Measurements from ENCODE around the gene UBL5.

Gene UBL5

DNA sequence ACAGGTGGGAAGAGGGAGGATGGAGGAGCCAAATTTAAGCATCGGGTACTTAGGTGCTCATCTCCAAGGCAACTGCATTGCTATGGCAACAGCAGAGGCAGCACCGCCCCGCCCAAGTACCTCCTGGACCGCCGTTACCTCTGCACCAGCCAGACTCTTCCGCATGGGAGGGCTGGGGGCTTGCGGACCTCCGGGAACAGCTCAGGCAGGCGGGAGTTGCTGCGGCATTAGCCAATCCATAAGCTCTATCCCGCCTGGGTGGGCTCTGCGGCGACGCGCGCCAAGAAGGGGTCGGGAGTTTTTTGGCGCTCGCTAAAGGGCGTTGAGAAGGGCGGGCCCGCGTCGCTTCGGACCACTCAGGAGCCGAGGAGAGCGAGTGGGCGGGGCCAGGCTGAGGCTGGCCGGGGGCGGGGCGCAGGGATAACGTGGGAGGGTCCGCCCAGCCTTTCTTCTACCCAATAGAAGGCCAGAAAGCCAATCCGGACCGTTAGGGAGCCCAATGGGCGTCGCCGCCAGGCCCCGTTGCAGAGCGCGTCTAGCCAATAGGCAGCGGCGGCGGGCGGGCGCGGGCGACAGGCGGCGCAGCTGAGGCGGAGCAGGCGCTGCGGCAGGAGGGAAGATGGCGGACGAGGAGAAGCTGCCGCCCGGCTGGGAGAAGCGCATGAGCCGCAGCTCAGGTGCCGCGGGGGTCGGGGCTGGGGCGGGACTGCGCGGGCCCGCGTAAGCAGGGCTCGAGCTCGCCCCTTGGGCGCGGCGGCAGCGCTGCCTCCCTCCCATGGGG lies 7.2 kb downstream of the UBL5 start, which contains the start of gene PIN1:
PIN1 (plus strand) TSS at position 593 of the 781 bp plus-strand sequence; CDS start at position 620, 27 bp downstream.
- TF ChIP-seq TAF1 (IDR thresholded peaks at IDR 0.05; ENCODE audit: borderline replicate concordance, insufficient read depth, low read length) (peak; percentile 81; the same call in 1 of the 2 replicates), FOXP2 (optimal IDR thresholded peaks at IDR 0.05; ENCODE audit: borderline replicate concordance, extremely low read depth, extremely low read length, insufficient read depth) (peak; percentile 84), POLR2AphosphoS5 (IDR thresholded peaks at IDR 0.05; ENCODE audit: low read depth, low read length) (0 out of 2 replicates have a peak, but pooled peaks have one; percentile 41), SIN3A (IDR thresholded peaks at IDR 0.05; ENCODE audit: borderline replicate concordance, insufficient read depth, low read length) (no peak)
- TF ChIP-seq, protein P1, sequence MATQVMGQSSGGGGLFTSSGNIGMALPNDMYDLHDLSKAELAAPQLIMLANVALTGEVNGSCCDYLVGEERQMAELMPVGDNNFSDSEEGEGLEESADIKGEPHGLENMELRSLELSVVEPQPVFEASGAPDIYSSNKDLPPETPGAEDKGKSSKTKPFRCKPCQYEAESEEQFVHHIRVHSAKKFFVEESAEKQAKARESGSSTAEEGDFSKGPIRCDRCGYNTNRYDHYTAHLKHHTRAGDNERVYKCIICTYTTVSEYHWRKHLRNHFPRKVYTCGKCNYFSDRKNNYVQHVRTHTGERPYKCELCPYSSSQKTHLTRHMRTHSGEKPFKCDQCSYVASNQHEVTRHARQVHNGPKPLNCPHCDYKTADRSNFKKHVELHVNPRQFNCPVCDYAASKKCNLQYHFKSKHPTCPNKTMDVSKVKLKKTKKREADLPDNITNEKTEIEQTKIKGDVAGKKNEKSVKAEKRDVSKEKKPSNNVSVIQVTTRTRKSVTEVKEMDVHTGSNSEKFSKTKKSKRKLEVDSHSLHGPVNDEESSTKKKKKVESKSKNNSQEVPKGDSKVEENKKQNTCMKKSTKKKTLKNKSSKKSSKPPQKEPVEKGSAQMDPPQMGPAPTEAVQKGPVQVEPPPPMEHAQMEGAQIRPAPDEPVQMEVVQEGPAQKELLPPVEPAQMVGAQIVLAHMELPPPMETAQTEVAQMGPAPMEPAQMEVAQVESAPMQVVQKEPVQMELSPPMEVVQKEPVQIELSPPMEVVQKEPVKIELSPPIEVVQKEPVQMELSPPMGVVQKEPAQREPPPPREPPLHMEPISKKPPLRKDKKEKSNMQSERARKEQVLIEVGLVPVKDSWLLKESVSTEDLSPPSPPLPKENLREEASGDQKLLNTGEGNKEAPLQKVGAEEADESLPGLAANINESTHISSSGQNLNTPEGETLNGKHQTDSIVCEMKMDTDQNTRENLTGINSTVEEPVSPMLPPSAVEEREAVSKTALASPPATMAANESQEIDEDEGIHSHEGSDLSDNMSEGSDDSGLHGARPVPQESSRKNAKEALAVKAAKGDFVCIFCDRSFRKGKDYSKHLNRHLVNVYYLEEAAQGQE (IDR thresholded peaks at IDR 0.05; ENCODE audit: insufficient read depth in 1 of 2, low read depth in 2 of 2, low read length in 2 of 2) = no peak

DNA sequence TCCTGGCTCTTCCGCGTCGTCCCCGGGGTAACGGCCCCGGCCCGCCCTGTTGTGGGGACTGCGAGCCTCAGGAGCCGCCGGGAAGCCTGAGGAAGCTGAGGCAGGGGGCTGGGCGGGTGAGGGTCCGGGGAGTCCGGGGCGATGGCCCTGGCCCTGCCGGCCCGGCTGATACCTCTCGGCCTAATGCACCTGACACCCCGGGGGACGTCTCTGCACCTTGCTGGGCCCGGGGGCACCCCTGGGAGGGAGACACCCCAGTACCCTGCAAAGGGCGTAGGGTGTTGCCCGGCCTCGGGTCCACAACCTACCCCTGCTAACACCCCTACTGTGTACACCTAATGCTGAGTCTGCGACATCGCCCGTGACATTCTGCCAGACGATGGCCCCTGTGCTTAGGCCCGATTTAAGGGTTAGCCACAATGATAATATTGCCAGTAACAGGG lies 7.8 kb downstream of the UBL5 start:
- TF ChIP-seq POLR2AphosphoS5 (IDR thresholded peaks at IDR 0.05; ENCODE audit: low read depth, low read length) (no peak; the same call in 1 of the 2 replicates), SIN3A (IDR thresholded peaks at IDR 0.05; ENCODE audit: borderline replicate concordance, insufficient read depth, low read length) (no peak), TAF1 (IDR thresholded peaks at IDR 0.05; ENCODE audit: borderline replicate concordance, insufficient read depth, low read length) (no peak), FOXP2 (optimal IDR thresholded peaks at IDR 0.05; ENCODE audit: borderline replicate concordance, extremely low read depth, extremely low read length, insufficient read depth) (no peak)
- TF ChIP-seq, protein P1 (IDR thresholded peaks at IDR 0.05; ENCODE audit: insufficient read depth in 1 of 2, low read depth in 2 of 2, low read length in 2 of 2) = no peak

DNA sequence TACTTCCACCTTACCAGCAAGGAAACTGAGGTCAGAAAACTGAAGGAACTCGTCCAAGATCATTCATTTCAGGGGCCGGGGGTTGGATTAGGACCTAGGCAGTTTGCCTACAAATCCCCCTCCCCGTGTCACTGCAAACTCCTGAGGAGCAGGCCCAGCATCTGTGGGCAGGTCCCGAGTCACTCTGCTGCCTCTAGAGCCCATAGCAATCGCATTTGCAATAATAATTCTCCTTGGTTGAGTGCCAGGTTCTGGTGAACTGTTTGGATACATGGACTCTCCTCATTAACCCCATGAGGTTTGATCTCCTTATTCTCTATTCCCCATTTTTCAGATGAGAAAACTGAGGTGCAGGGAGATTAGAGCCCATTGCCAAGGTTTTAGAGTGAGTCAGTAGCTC lies 8.3 kb downstream of the UBL5 start:
- TF ChIP-seq SIN3A (IDR thresholded peaks at IDR 0.05; ENCODE audit: borderline replicate concordance, insufficient read depth, low read length) = no peak
- TF ChIP-seq TAF1 (IDR thresholded peaks at IDR 0.05; ENCODE audit: borderline replicate concordance, insufficient read depth, low read length) = no peak
- TF ChIP-seq FOXP2 (optimal IDR thresholded peaks at IDR 0.05; ENCODE audit: borderline replicate concordance, extremely low read depth, extremely low read length, insufficient read depth) = no peak
- TF ChIP-seq, protein P1 (IDR thresholded peaks at IDR 0.05; ENCODE audit: insufficient read depth in 1 of 2, low read depth in 2 of 2, low read length in 2 of 2) = no peak
- no peak; the same call in 1 of the 2 replicates for TF ChIP-seq POLR2AphosphoS5 (IDR thresholded peaks at IDR 0.05; ENCODE audit: low read depth, low read length)

DNA sequence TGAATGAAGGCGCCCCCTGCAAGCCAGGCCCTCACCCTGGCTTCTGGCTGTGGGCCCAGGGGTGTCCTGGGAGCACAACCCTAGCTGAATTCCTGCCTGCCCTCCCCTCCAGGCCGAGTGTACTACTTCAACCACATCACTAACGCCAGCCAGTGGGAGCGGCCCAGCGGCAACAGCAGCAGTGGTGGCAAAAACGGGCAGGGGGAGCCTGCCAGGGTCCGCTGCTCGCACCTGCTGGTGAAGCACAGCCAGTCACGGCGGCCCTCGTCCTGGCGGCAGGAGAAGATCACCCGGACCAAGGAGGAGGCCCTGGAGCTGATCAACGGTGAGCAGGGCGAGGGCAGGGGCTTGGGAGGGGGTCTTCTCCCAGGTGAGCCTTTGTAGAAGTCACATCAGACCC lies 10.6 kb downstream of the UBL5 start:
- TF ChIP-seq, protein P1 (IDR thresholded peaks at IDR 0.05; ENCODE audit: insufficient read depth in 1 of 2, low read depth in 2 of 2, low read length in 2 of 2) = no peak
- TF ChIP-seq SIN3A (IDR thresholded peaks at IDR 0.05; ENCODE audit: borderline replicate concordance, insufficient read depth, low read length) (no peak), POLR2AphosphoS5 (IDR thresholded peaks at IDR 0.05; ENCODE audit: low read depth, low read length) (no peak), TAF1 (IDR thresholded peaks at IDR 0.05; ENCODE audit: borderline replicate concordance, insufficient read depth, low read length) (no peak), FOXP2 (optimal IDR thresholded peaks at IDR 0.05; ENCODE audit: borderline replicate concordance, extremely low read depth, extremely low read length, insufficient read depth) (no peak)

Data from PFSK-1 (cell line).